ENCODE data around the gene MBD6.

- no peak for TF ChIP-seq EZH2phosphoT487 (IDR thresholded peaks at IDR 0.05; ENCODE audit: insufficient read depth, low read depth)
- no peak for TF ChIP-seq EZH2 (IDR thresholded peaks at IDR 0.05; ENCODE audit: insufficient read depth, poor library complexity, severe bottlenecking)
Observed at GRCh38 chr12:57574795-57575194, 52.2 kb downstream of the MBD6 start.
